Measurements from ENCODE around the gene ARHGAP9.
"Not testable (repeated sequence)": the region's sequence is repeated elsewhere in the genome, so short reads cannot be mapped to it uniquely, and the experiment has no call there.

DNA sequence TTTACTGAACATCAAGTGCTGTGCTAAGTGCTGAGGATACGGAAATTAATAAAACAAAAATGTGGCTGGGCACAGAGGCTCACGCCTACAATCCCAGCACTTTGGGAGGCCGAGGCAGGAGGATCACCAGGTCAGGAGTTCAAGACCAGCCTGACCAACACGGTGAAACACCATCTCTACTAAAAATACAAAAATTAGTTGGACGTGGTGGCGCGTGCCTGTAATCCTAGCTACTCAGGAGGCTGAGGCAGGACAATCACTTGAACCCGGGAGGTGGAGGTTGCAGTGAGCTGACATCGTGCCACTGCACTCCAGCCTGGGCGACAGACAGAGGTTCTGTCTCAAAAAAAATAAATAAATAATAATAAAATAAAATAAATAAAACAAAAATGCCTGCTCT, 52.7 kb downstream of the ARHGAP9 start:
- TF ChIP-seq, protein P1, sequence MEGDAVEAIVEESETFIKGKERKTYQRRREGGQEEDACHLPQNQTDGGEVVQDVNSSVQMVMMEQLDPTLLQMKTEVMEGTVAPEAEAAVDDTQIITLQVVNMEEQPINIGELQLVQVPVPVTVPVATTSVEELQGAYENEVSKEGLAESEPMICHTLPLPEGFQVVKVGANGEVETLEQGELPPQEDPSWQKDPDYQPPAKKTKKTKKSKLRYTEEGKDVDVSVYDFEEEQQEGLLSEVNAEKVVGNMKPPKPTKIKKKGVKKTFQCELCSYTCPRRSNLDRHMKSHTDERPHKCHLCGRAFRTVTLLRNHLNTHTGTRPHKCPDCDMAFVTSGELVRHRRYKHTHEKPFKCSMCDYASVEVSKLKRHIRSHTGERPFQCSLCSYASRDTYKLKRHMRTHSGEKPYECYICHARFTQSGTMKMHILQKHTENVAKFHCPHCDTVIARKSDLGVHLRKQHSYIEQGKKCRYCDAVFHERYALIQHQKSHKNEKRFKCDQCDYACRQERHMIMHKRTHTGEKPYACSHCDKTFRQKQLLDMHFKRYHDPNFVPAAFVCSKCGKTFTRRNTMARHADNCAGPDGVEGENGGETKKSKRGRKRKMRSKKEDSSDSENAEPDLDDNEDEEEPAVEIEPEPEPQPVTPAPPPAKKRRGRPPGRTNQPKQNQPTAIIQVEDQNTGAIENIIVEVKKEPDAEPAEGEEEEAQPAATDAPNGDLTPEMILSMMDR (conservative IDR thresholded peaks at IDR 0.05), result not testable (repeated sequence)
- TF ChIP-seq ZFX (IDR thresholded peaks at IDR 0.05), result not testable (repeated sequence)
